Measurements from ENCODE around the gene IRAG1.

The IRAG1 gene, protein sequence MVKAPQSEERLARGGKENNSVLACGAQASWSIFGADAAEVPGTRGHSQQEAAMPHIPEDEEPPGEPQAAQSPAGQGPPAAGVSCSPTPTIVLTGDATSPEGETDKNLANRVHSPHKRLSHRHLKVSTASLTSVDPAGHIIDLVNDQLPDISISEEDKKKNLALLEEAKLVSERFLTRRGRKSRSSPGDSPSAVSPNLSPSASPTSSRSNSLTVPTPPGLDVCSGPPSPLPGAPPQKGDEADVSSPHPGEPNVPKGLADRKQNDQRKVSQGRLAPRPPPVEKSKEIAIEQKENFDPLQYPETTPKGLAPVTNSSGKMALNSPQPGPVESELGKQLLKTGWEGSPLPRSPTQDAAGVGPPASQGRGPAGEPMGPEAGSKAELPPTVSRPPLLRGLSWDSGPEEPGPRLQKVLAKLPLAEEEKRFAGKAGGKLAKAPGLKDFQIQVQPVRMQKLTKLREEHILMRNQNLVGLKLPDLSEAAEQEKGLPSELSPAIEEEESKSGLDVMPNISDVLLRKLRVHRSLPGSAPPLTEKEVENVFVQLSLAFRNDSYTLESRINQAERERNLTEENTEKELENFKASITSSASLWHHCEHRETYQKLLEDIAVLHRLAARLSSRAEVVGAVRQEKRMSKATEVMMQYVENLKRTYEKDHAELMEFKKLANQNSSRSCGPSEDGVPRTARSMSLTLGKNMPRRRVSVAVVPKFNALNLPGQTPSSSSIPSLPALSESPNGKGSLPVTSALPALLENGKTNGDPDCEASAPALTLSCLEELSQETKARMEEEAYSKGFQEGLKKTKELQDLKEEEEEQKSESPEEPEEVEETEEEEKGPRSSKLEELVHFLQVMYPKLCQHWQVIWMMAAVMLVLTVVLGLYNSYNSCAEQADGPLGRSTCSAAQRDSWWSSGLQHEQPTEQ

GRCh38 chr11:10693509-10694081 is at the start of gene IRAG1:
IRAG1 (minus strand) TSS chr11:10693755; CDS start chr11:10693602, 153 bp downstream.
- POLR2A ChIA-PET: interaction anchor here (0.9 to 1.4 kb wide), 6 partner anchors 11 to 166 kb away, joined by 3 to 6 read pairs (median 3); no protein-coding TSS in a partner anchor
- CTCF ChIA-PET: interaction anchor here (0.9 to 1.8 kb wide), 14 partner anchors 10 to 327 kb away, joined by 3 to 7 read pairs (median 4); partner anchors contain the start of gene RNF141
- DNase-seq (ENCODE audit: low read depth, low spot score): peak; percentile 38

DNA sequence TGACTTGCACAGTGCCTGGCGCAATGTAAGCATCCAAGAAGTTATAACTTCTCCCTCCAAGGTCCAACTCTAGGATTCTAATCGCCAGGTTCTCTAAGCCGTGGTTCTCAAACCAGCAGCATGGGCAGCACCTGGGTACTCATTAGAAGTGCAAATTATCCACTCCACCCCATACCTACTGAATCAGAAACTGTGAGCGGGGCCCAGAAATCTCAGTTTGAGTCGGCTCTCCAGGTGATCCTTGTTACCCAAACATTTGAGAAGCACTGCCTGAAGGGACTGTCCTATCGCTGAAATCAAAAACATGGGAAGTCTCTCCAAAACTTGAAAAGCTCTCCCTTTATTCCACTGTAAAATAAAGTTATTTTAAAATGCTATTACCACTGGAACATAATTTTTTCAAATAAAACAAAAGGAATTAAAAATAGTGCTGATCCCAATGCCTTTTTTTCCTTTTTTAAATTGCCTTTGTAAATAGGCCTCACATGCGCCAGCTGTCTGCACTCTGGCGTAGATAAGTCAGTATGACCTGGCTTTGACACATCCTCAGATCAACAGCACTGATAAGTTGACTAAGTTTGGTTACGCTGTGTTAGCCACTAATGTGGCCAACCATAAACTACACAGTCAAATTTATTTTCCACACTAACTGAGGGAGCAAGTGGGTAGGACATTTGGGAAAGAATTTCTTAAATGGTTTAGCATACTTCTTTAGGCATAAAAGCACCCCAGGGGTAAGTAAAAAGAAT is 49.1 kb upstream of the IRAG1 start:
- no peak for DNase-seq (ENCODE audit: low read depth, low spot score)
- H3K4me3 ChIP-seq (ENCODE audit: low read depth, low read length): no peak overlapping the region
- ChIA-PET CTCF (no interaction called here), POLR2A (no interaction called here)
- TF ChIP-seq, protein P1, sequence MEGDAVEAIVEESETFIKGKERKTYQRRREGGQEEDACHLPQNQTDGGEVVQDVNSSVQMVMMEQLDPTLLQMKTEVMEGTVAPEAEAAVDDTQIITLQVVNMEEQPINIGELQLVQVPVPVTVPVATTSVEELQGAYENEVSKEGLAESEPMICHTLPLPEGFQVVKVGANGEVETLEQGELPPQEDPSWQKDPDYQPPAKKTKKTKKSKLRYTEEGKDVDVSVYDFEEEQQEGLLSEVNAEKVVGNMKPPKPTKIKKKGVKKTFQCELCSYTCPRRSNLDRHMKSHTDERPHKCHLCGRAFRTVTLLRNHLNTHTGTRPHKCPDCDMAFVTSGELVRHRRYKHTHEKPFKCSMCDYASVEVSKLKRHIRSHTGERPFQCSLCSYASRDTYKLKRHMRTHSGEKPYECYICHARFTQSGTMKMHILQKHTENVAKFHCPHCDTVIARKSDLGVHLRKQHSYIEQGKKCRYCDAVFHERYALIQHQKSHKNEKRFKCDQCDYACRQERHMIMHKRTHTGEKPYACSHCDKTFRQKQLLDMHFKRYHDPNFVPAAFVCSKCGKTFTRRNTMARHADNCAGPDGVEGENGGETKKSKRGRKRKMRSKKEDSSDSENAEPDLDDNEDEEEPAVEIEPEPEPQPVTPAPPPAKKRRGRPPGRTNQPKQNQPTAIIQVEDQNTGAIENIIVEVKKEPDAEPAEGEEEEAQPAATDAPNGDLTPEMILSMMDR (IDR thresholded peaks at IDR 0.05; ENCODE audit: insufficient read depth, low read length, missing control alignments): no peak

More at GRCh38 chr11:10693509-10694081, at the start of gene IRAG1:
- peak within 1 kb of the TSS; percentile 66 for H3K4me3 ChIP-seq (ENCODE audit: low read depth, low read length)
- TF ChIP-seq, protein P1 (IDR thresholded peaks at IDR 0.05; ENCODE audit: insufficient read depth, low read length, missing control alignments): no peak

- TF ChIP-seq, protein P1 (IDR thresholded peaks at IDR 0.05; ENCODE audit: insufficient read depth, low read length, missing control alignments): peak; percentile 94
- peak; percentile 87 for DNase-seq (ENCODE audit: low read depth, low spot score)
- CTCF ChIA-PET: interaction anchor here (0.6 to 5.4 kb wide), 45 partner anchors 9 to 612 kb away, joined by 3 to 52 read pairs (median 4); partner anchors contain the start of genes AMPD3, IRAG1 and RNF141
- peak overlapping the region; percentile 50 for H3K4me3 ChIP-seq (ENCODE audit: low read depth, low read length)
- POLR2A ChIA-PET: interaction anchor here (0.9 to 1.0 kb wide), 2 partner anchors 82 to 430 kb away, joined by 3 read pairs; no protein-coding TSS in a partner anchor
These were observed 42.2 kb upstream of the IRAG1 start for GRCh38 chr11:10735481-10736475.

GRCh38 chr11:10731064-10731680 is 37.6 kb upstream of the IRAG1 start:
- DNase-seq (ENCODE audit: low read depth, low spot score): no peak
- no peak overlapping the region for H3K4me3 ChIP-seq (ENCODE audit: low read depth, low read length)
- TF ChIP-seq, protein P1 (IDR thresholded peaks at IDR 0.05; ENCODE audit: insufficient read depth, low read length, missing control alignments): no peak
- POLR2A ChIA-PET: interaction anchor here (0.8 to 1.0 kb wide), 2 partner anchors 62 to 65 kb away, joined by 3 read pairs; no protein-coding TSS in a partner anchor
- CTCF ChIA-PET: interaction anchor here (0.8 to 4.2 kb wide), 10 partner anchors 11 to 1054 kb away, joined by 3 to 27 read pairs (median 3); no protein-coding TSS in a partner anchor
